Measurements from ENCODE around the gene ADARB2. TPM values are rescaled to one million over a fixed set of nuclear protein-coding genes. Genes with fewer than 3 reads are reported as not detected.

Gene ADARB2
- total RNA-seq, 6 experiments from 2014 or later: not detected

GRCh38 chr10:1552406-1552805 lies 184.9 kb downstream of the ADARB2 start:
- Mint-ChIP-seq H3K4me3 (no peak overlapping the region), H3K36me3 (ENCODE audit: low read depth) (peaks cover 10% of the 10 kb centered on the region), H3K9me3 (peaks cover 44% of the 10 kb centered on the region)

DNA sequence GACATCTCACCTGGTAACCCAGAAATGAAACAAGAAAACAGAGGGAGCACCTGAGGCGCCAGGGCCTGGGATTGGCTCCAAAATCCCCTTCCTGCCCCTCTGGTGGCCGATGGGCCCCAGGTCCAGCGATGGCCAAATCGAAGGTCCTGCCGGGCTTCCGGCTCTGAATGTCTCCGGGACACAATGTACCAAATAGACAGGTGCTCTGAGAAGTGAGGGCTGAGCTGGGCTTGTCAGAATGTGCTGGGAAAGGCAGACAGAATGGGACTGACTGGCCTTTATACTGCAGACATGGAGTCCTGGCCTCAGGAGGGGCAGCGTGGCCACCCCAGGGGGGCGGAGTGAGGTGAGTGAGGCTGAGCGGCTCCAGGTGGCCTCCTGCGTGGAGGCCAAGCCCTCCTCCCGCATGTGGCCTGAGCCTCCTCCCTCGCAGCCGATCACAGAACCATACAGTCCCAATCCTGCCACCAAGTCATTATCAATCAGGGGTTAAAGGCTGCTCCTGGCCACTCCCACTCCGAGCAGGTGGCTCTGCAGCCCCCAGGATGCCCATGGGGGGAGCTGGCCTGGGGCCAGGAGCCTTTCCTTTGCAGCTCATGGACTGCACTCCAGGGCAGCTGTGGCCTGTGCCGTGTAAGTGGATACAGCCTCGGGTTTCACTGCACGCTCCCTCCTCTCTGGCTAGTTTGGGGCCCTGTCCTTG lies 185.5 kb downstream of the ADARB2 start:
- Mint-ChIP-seq H3K27me3 (ENCODE audit: insufficient read depth) (peaks cover 6% of the 10 kb centered on the region), H3K36me3 (ENCODE audit: low read depth) (peaks cover 10% of the 10 kb centered on the region; the same call in 1 of the 2 replicates), H3K4me1 (ENCODE audit: low read depth) (no peaks in the 10 kb centered on the region), H3K4me3 (no peak overlapping the region), H3K27ac (no peak overlapping the region), H3K9me3 (peaks cover 38% of the 10 kb centered on the region)
- TF ChIP-seq, protein P1, sequence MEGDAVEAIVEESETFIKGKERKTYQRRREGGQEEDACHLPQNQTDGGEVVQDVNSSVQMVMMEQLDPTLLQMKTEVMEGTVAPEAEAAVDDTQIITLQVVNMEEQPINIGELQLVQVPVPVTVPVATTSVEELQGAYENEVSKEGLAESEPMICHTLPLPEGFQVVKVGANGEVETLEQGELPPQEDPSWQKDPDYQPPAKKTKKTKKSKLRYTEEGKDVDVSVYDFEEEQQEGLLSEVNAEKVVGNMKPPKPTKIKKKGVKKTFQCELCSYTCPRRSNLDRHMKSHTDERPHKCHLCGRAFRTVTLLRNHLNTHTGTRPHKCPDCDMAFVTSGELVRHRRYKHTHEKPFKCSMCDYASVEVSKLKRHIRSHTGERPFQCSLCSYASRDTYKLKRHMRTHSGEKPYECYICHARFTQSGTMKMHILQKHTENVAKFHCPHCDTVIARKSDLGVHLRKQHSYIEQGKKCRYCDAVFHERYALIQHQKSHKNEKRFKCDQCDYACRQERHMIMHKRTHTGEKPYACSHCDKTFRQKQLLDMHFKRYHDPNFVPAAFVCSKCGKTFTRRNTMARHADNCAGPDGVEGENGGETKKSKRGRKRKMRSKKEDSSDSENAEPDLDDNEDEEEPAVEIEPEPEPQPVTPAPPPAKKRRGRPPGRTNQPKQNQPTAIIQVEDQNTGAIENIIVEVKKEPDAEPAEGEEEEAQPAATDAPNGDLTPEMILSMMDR (IDR thresholded peaks at IDR 0.05): no peak
- no peak for DNase-seq

More at GRCh38 chr10:1552406-1552805, 184.9 kb downstream of the ADARB2 start:
- H3K4me1 Mint-ChIP-seq (ENCODE audit: low read depth): no peaks in the 10 kb centered on the region
- no peak overlapping the region for H3K27ac Mint-ChIP-seq
- TF ChIP-seq, protein P1 (IDR thresholded peaks at IDR 0.05): no peak
- no peak for DNase-seq
- H3K27me3 Mint-ChIP-seq (ENCODE audit: insufficient read depth): peaks cover 6% of the 10 kb centered on the region

- DNase-seq: no peak
- Mint-ChIP-seq H3K4me1 (ENCODE audit: low read depth) (no peaks in the 10 kb centered on the region), H3K27ac (no peak overlapping the region), H3K4me3 (no peak overlapping the region), H3K36me3 (ENCODE audit: low read depth) (peaks cover 10% of the 10 kb centered on the region; the same call in 1 of the 2 replicates), H3K9me3 (peaks cover 42% of the 10 kb centered on the region), H3K27me3 (ENCODE audit: insufficient read depth) (peaks cover 6% of the 10 kb centered on the region)
- TF ChIP-seq, protein P1 (IDR thresholded peaks at IDR 0.05): no peak
Measured at GRCh38 chr10:1550616-1551015, 186.7 kb downstream of the ADARB2 start.

GRCh38 chr10:1550291-1550595 lies 187.1 kb downstream of the ADARB2 start:
- Mint-ChIP-seq H3K27me3 (ENCODE audit: insufficient read depth) (peaks cover 6% of the 10 kb centered on the region), H3K27ac (no peak overlapping the region), H3K4me3 (no peak overlapping the region), H3K4me1 (ENCODE audit: low read depth) (no peaks in the 10 kb centered on the region), H3K9me3 (peaks cover 42% of the 10 kb centered on the region), H3K36me3 (ENCODE audit: low read depth) (peaks cover 10% of the 10 kb centered on the region; the same call in 1 of the 2 replicates)
- no peak for DNase-seq
- TF ChIP-seq, protein P1 (IDR thresholded peaks at IDR 0.05): no peak

DNA sequence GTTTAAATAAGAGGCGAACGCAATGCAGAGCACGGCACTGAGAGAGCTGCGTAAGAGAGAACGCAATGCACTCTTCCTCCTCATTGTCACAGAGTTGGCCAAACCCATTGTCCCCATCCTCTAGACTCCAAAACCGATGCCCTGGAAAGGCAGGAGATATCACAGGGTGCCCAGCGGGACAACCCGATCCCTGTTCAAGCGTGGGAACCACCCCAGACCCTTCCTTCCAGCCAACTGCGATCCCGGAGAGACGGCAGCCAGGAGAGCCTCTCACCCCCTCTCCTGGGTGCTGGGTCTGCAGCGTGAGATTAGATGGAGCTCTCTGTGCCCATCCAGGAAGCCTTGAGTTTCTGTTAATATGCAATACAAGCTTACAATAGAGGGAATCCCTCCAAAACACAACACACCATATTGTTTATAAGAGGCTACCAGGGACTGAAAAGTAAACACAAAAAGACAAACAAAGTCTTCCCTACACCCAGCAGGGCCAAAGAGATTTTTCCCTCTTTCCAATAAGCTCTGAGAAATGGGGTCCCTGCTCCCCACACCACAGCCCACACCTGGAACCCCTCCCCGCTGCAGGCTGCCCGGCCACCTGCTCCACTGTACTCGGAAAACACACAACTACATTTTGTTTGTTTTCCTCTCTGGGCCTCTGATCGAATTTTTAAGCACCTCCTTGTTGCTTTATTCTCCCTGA lies 187.6 kb downstream of the ADARB2 start:
- peaks cover 10% of the 10 kb centered on the region; the same call in 1 of the 2 replicates for H3K36me3 Mint-ChIP-seq (ENCODE audit: low read depth)
- DNase-seq: no peak
- H3K9me3 Mint-ChIP-seq: peaks cover 42% of the 10 kb centered on the region
- peaks cover 6% of the 10 kb centered on the region for H3K27me3 Mint-ChIP-seq (ENCODE audit: insufficient read depth)
- no peak overlapping the region for H3K4me3 Mint-ChIP-seq
- no peak overlapping the region for H3K27ac Mint-ChIP-seq
- no peaks in the 10 kb centered on the region for H3K4me1 Mint-ChIP-seq (ENCODE audit: low read depth)
- TF ChIP-seq, protein P1 (IDR thresholded peaks at IDR 0.05): no peak

Measured in HFFc6 (cell line).